Epithelial cell of esophagus (primary cell): ENCODE data around the gene AGTPBP1.

Source experiments
- DNase-seq: peaks from one replicate; pipeline ENCODE4 v3.0.0; 2010; ENCODE audit warnings: low read depth
- H3K4me3 ChIP-seq: 2 replicates; pipeline ENCODE4 v1.5.1; 2011; ENCODE audit warnings: mild to moderate bottlenecking, low read length, control low read depth
- TF ChIP-seq, protein P1 (sequence below): IDR thresholded peaks from 2 replicates; pipeline ENCODE4 v1.5.1; 2011; ENCODE audit warnings: low read depth, mild to moderate bottlenecking, low read length, control low read depth, inconsistent platforms; ENCODE audit not compliant: insufficient read depth; ENCODE audit errors: missing control alignments

The AGTPBP1 gene

DNA sequence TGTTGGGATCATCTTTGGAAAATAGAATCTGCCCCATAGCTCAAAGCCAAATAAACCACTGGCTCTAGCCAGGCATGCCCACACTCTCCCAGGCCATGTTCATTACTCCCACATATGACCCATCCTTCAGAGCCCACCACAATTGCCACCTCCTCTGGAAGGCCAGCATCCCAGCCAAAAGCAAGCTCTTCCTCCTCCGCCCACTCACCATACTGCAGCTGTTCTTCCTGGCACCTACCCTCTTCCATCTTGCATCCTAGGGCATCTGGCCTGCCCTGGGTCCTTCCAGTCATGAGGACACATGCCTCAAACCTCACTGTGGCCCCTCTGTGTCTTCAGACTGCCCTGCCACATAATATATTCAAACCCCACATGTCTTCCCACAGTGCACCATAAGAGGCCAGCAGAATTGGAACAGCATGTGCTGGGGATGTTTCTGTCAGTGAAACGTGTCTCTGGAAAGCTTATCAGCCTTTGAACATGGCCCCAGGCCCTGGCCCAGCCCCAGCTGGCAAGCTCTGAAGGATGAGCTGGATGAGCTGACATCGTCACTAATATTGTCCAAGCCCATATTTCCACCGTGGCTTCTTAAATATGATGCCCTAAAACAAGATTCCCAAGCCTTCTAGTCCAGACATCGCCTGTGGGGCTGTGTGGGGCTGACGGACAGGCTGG lies 230.8 kb downstream of the AGTPBP1 start:
- DNase-seq: peak; percentile 24
- TF ChIP-seq, protein P1, sequence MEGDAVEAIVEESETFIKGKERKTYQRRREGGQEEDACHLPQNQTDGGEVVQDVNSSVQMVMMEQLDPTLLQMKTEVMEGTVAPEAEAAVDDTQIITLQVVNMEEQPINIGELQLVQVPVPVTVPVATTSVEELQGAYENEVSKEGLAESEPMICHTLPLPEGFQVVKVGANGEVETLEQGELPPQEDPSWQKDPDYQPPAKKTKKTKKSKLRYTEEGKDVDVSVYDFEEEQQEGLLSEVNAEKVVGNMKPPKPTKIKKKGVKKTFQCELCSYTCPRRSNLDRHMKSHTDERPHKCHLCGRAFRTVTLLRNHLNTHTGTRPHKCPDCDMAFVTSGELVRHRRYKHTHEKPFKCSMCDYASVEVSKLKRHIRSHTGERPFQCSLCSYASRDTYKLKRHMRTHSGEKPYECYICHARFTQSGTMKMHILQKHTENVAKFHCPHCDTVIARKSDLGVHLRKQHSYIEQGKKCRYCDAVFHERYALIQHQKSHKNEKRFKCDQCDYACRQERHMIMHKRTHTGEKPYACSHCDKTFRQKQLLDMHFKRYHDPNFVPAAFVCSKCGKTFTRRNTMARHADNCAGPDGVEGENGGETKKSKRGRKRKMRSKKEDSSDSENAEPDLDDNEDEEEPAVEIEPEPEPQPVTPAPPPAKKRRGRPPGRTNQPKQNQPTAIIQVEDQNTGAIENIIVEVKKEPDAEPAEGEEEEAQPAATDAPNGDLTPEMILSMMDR: no peak
- no peak overlapping the region for H3K4me3 ChIP-seq

DNA sequence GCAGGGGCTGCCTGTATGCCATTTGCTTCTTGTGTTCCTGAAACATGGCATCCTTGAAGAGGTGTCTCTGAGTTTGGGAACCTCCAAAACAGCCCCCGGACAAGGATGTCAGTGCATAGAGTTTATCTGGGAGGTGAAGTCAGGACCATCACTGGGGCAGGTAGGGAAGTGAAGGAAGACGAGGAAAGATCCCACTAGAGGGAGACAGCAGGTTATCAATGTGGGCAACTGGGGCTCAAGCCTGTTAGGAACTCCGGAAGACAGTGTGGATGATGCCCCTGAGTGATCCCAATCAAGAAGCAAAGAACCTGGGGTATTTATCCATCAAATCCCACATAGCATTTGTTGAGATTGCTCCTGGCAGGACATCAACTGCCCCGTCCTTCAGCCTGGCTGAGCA lies 233.1 kb downstream of the AGTPBP1 start:
- TF ChIP-seq, protein P1: peak; percentile 12
- peak; percentile 42 for DNase-seq
- H3K4me3 ChIP-seq: no peak overlapping the region

DNA sequence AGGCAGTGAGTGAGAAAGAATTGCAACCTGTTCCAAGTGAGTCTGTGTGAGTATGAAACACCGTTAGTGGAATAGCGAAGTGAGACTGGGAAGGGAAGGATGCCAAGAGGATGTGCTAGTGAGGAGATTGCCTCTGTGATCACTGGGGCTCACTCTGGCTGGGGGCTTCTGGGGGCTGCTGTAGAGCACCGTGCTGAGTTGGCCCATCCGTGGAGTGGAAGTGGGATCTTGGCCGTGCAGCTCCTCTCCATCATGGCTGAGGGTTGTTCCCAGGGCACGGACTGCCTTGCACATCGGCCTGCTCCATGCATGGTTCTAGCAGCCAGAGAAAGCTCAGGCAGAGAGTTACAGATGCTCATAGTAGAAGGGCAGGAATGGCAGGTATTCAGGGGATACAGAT lies 236.1 kb downstream of the AGTPBP1 start:
- TF ChIP-seq, protein P1: no peak
- no peak overlapping the region for H3K4me3 ChIP-seq
- no peak for DNase-seq

DNA sequence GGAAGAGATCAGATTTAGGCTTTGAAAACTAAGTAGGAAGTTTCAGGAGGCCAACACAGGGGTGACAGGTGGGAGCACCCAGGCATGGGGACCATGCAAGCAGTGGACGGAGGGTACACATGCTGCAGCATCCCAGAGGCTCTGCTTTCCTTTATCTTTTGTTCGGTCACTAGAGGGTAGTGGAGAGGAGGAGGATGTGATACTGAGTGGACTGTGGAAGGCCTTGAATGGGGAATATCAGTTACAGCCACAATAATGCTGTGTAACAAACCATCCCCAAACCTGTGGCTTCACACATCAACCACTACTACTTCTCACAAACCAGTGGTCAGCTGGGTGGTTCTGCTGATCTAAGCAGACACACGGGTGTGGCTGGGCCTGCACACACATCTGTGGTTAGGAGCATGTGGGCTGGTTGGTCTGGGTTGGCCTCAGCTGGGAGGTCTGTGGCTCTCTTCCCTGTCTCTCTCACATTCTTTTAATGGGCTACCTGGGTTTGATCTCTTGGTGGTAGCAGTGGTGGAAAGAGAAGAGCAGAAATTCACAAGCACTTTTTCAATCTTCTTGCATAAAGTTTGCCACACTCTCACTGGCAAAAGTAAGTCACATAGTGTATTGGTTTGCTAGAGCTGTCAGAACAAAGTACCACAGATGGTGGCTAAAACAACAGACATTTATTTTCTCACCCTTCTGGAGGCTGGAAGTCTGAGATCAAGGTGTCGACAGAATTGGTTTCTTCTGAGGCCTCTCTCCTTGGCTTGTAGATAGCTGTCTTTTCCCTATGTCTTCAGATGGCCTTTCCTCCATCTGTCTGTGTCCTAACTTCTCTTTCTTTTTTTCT lies 238.7 kb downstream of the AGTPBP1 start:
- no peak overlapping the region for H3K4me3 ChIP-seq
- TF ChIP-seq, protein P1: no peak
- DNase-seq: no peak

DNA sequence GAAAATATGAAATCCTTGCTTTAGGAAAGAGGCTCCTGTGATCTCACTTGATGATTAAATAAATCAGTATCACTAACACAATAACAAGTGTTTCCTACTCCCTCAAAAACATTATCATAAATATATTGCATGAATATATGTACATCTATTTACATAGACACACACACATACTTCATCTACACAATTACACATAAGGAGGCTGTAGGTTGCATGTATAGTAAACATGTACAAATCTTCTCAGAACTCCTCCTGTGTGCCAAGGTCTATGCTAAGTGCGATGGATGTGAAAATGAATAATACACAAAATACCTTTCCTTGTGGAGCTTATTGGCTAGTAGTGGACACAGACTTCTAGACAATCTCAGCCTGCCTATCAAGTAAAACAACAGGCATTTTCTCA lies 239.9 kb downstream of the AGTPBP1 start:
- TF ChIP-seq, protein P1: no peak
- no peak overlapping the region for H3K4me3 ChIP-seq
- DNase-seq: no peak

DNA sequence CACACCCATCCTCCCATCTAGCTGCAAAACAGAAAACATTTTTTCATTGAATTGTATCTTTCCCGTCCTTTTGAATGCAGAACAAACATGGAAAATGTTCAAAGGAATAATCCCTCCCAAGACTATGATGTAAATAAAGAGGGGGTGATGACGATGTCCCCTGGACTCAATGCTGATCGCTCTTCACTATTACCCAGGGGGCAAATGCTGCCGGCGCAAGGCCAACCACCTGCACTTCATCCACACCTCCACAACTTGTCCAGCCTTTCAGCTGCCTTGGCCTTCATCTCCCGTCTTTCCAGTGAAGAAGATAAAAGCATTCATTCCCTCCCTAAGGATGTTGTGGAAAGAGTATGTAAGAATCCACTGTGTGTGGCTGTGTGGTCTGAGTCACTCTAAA lies 240.3 kb downstream of the AGTPBP1 start:
- H3K4me3 ChIP-seq: no peak overlapping the region
- no peak for DNase-seq
- TF ChIP-seq, protein P1: no peak
